ENCODE data around the gene ABCB1.
A peak's percentile ranks its signal among the peaks of the same experiment; 100 is the strongest.

Gene ABCB1

DNA sequence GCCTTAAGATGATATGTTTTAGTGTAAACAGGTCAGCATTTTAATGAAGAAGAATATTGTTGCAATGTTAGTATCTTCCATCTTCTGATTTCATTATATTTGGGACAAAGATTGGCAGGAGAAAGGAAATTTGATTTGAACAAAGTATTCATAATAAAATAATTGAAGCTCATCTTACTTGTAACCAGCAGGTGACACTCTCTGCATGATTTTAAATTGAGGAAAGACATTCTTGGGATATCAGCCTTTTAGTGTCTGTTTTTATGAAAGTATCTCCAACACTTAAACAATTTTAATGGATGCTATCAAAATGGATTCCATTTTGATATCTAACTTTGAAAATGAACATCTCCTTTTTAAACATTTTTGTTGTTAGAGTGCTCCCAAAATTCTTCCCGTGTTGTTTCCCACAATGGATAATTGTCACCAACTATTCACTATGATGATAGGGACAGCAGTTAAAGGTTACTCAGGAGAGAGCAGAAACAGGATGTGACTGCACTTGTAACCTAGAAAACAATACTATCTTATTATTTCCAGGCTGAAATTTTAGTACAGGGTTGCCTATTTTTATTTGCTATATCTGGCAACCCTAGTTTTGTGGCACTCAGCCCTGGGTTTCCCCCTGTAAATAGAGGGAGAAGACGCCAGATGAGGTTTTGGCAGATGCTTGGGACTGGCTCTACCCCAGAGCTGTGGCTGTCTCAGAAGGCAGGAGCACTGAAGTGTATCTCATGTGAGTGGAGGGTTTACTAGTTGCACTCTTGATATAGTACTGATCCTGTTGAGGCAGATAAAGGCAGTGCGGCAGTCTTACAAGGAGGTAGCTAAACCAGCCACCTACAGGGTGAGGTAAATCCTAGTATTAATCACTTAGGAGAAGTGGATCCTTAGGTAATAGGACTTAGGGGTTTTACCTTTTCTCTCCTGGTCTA is 94.2 kb downstream of the ABCB1 start:
- TF ChIP-seq, protein P1, sequence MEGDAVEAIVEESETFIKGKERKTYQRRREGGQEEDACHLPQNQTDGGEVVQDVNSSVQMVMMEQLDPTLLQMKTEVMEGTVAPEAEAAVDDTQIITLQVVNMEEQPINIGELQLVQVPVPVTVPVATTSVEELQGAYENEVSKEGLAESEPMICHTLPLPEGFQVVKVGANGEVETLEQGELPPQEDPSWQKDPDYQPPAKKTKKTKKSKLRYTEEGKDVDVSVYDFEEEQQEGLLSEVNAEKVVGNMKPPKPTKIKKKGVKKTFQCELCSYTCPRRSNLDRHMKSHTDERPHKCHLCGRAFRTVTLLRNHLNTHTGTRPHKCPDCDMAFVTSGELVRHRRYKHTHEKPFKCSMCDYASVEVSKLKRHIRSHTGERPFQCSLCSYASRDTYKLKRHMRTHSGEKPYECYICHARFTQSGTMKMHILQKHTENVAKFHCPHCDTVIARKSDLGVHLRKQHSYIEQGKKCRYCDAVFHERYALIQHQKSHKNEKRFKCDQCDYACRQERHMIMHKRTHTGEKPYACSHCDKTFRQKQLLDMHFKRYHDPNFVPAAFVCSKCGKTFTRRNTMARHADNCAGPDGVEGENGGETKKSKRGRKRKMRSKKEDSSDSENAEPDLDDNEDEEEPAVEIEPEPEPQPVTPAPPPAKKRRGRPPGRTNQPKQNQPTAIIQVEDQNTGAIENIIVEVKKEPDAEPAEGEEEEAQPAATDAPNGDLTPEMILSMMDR (conservative IDR thresholded peaks at IDR 0.05), result peak; percentile 83
- TF ChIP-seq ZFX (IDR thresholded peaks at IDR 0.05), result no peak
- H3K27ac ChIP-seq, result no peak overlapping the region

DNA sequence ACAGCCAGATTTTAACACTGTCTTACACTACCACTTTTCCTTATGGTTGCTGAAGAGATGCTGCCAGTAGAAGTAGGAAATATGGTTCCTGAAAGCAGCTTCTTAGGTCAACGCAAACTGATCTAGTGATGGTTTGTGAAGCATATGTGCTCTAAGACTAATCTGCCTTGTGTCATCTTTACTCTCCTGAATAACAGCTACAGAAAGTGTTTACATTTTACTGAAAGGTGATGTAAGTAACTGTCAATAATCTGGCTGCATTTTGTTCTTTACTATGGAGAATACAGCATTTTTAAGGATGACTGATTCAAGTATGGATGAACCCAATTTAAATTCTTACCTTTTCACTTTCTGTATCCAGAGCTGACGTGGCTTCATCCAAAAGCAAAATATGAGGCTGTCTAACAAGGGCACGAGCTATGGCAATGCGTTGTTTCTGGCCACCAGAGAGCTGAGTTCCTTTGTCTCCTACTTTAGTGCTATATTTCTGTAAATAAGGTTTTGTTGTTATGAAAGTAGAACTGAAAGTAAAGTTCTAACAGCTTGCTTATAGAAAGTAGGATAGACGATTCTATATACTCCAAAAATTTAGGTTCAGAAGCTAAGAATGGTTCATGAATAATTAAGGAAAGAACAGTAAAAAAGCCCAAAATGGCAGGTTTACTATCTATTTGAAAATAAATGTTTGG is 95.0 kb downstream of the ABCB1 start:
- no peak overlapping the region for H3K27ac ChIP-seq
- no peak for TF ChIP-seq ZFX (IDR thresholded peaks at IDR 0.05)
- TF ChIP-seq, protein P1 (conservative IDR thresholded peaks at IDR 0.05), result no peak

DNA sequence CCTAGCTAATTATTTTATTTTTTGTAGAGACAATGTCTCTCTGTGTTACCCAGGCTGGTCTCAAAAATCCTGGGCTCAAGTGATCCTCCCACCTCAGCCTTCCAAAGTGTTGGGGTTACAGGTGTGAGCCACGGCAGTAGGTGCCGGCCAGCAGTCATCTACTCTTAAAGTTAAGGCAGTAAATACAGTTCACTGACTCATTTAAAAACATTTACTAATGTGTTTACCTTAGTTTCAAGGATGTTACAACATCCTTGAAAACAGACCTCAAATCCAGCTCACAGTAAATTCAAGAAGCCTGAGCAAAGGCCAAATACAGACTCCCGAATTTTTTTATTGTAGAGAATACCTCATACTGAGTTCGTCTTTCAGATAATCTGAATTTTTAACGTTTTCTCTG is 95.6 kb downstream of the ABCB1 start:
- H3K27ac ChIP-seq, result no peak overlapping the region
- TF ChIP-seq ZFX (IDR thresholded peaks at IDR 0.05), result no peak
- TF ChIP-seq, protein P1 (conservative IDR thresholded peaks at IDR 0.05), result no peak

DNA sequence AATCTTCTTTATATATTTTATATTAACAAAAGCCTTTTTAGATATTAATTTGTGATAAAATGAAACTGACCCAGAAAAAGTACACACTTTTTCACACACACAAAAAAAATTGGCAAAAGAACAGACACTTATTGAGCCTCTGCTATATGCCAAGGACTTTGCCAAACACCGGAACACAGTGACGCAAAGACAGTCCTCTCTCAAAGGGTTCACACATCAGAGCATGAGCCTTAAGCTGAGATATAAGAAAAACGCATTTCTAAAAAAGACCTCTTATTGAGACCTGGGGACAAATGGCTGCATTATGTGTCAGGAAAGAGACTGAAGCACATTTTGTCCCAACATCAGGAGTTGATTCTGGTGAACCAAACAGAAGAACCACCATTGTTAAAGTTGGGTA is 101.2 kb downstream of the ABCB1 start:
- TF ChIP-seq, protein P1 (conservative IDR thresholded peaks at IDR 0.05), result no peak
- TF ChIP-seq ZFX (IDR thresholded peaks at IDR 0.05), result no peak
- H3K27ac ChIP-seq, result no peak overlapping the region

DNA sequence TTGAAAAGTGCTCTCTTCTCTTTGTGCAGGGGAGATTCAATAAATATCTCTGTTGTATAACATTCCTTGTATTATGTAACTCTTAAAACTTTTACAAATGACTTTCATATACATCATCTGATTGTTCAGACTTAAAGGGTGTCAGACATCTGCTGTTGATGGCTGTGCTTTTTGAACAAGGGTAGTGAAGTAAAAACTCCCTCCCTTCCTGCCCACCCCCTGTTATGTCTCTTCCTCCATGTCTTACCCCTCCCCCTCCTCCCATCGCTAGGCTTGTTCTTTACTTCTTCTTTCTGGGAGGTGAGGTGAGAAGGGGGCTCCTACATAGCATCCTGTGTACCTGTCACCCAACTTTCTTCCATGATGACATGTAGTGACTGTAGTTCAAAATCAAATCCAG is 101.8 kb downstream of the ABCB1 start:
- TF ChIP-seq, protein P1 (conservative IDR thresholded peaks at IDR 0.05), result no peak
- TF ChIP-seq ZFX (IDR thresholded peaks at IDR 0.05), result no peak
- H3K27ac ChIP-seq, result no peak overlapping the region

DNA sequence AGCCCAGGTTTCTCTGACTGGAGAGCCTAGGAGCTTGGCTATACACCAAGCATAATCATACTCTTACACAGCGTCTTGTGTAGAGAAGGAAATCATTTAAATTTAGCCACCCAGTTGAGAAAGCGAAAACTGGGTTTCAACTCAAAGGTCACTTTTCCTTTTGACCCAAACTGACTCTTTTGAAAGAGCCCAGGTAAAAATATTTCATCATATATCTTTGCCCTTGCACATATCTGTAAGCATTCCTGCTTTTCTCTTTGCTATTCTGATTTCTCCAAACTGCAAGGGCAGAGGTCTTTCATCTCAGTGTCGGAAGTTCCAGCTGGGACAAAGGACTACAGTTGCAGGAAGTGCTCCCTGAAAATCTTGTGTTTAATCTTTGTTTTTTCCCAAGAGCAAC is 103.2 kb downstream of the ABCB1 start:
- TF ChIP-seq, protein P1 (conservative IDR thresholded peaks at IDR 0.05), result no peak
- no peak for TF ChIP-seq ZFX (IDR thresholded peaks at IDR 0.05)
- no peak overlapping the region for H3K27ac ChIP-seq

DNA sequence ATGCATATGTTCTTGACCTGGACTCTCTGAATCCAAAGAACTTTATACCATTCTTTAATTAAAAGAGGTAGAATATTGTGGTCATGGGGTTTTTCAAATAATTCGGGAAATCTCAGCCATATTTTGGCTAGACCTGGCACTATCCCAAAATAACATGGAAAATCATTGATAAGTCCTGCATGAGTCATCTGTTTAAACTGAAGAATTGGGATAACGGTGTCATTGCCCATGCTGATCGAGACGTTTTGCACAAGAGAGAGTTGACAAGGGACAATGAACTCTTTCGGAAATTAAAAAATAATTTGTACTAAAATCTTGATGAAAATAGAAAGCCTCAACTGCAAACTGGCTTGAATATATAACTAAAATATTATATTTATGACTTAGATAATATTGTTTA is 105.3 kb downstream of the ABCB1 start:
- no peak overlapping the region for H3K27ac ChIP-seq
- TF ChIP-seq, protein P1 (conservative IDR thresholded peaks at IDR 0.05), result no peak
- no peak for TF ChIP-seq ZFX (IDR thresholded peaks at IDR 0.05)

Measured in C4-2B (cell line).